GM12878 (cell line): ENCODE data around the gene KDM6B.

Experiments
- BACH1 ChIP-seq: fragments of 450-650 bp; IDR thresholded peaks from 2 replicates; pipeline ENCODE4 v1.6.1; 2017; ENCODE audit warnings: mild to moderate bottlenecking, borderline replicate concordance
- BCLAF1 ChIP-seq: fragments of 450-650 bp; IDR thresholded peaks from 2 replicates; pipeline ENCODE4 v1.6.1; 2017; ENCODE audit warnings: antibody characterized with exemption, mild to moderate bottlenecking, moderate library complexity
- CBFB ChIP-seq: IDR thresholded peaks from 2 replicates; pipeline ENCODE4 v1.6.1; 2016; ENCODE audit warnings: antibody characterized with exemption, low read depth
- CBX5 ChIP-seq: sonication (generic); IDR thresholded peaks from 2 replicates; pipeline ENCODE4 v1.6.1; 2016; ENCODE audit warnings: low read depth, moderate library complexity, mild to moderate bottlenecking, inconsistent platforms
- CREM ChIP-seq: IDR thresholded peaks from 2 replicates; pipeline ENCODE4 v1.6.1; 2014; ENCODE audit warnings: antibody characterized with exemption, low read depth
- CTCF ChIP-seq, 3 experiments: IDR thresholded peaks in 2 of 3; conservative IDR thresholded peaks in 1 of 3; 2 replicates each; pipeline ENCODE4 v1.5.1; 2011; ENCODE audit warnings: low read depth in 3 of 3, low read length in 3 of 3, mild to moderate bottlenecking in 3 of 3, control low read depth in 2 of 3, moderate library complexity in 2 of 3, inconsistent platforms in 1 of 3, mixed read lengths in 1 of 3; ENCODE audit not compliant: control insufficient read depth in 2 of 3, insufficient read depth in 1 of 3; ENCODE audit errors: extremely low read depth in 1 of 3
- FOS ChIP-seq: IDR thresholded peaks from 3 replicates; pipeline ENCODE4 v1.6.1; 2011; ENCODE audit warnings: borderline replicate concordance; ENCODE audit not compliant: insufficient read length; ENCODE audit errors: extremely low read depth
- HDAC2 ChIP-seq: fragments of 200-600 bp; sonication (generic); IDR thresholded peaks from 2 replicates; pipeline ENCODE4 v1.6.1; 2017
- POLR2A ChIP-seq: IDR thresholded peaks from 2 replicates; pipeline ENCODE4 v1.6.1; 2011; ENCODE audit warnings: low read depth, mild to moderate bottlenecking, low read length
- POLR2AphosphoS5 ChIP-seq: IDR thresholded peaks from 2 replicates; pipeline ENCODE4 v1.6.1; 2011; ENCODE audit warnings: mild to moderate bottlenecking, low read length, inconsistent platforms
- RBBP5 ChIP-seq: fragments of 200-600 bp; sonication (generic); conservative IDR thresholded peaks from 2 replicates; pipeline ENCODE4 v1.6.1; 2016
- SP1 ChIP-seq: IDR thresholded peaks from one replicate; pipeline ENCODE4 v1.6.1; 2011; ENCODE audit warnings: low read depth, low read length
- SPI1 ChIP-seq: IDR thresholded peaks from 2 replicates; pipeline ENCODE4 v1.6.1; 2011; ENCODE audit warnings: low read depth, mild to moderate bottlenecking, low read length, moderate library complexity, borderline replicate concordance; ENCODE audit not compliant: insufficient read depth

GRCh38 chr17:7790150-7790549 is 43.9 kb upstream of the KDM6B start:
- TF ChIP-seq CTCF (IDR thresholded peaks at IDR 0.05 in 2 of 3, conservative IDR thresholded peaks at IDR 0.05 in 1 of 3; ENCODE audit: control insufficient read depth in 2 of 3, extremely low read depth in 1 of 3, insufficient read depth in 1 of 3, low read depth in 3 of 3, low read length in 3 of 3) (no peak), BCLAF1 (no peak), FOS (no peak), CBFB (no peak), CBX5 (no peak), SP1 (no peak), POLR2A (no peak), CREM (no peak), SPI1 (no peak), HDAC2 (no peak), POLR2AphosphoS5 (no peak), BACH1 (no peak), RBBP5 (no peak)
